Measurements from ENCODE around the gene ARSK. TPM values are rescaled to one million over a fixed set of nuclear protein-coding genes. Genes with fewer than 3 reads are reported as not detected.

The ARSK gene
- total RNA-seq (2021): 5.6 and 6.0 TPM in 2 replicates
- percentile 56 among the genes with signal in this experiment for Bru-seq, nascent RNA
- BruChase-seq, experiment 1, labeled RNA remaining after a 2-hour chase: percentile 52 among the genes with signal in this experiment
- BruChase-seq, experiment 2, labeled RNA remaining after a 6-hour chase: percentile 51 among the genes with signal in this experiment
- long read RNA-seq, transcript ARSK-201 (8 exons, 3,354 nt): major isoform, 15 of 23 reads
- long read RNA-seq, partial matches to known transcripts: 0 of 23 reads
- long read RNA-seq, other reads (novel, unspliced or antisense): 4 of 23 reads

- TF ChIP-seq EZH2 (IDR thresholded peaks at IDR 0.05; ENCODE audit: borderline replicate concordance, low read depth, low read length, poor library complexity, severe bottlenecking): no peak
- TF ChIP-seq, protein P1, sequence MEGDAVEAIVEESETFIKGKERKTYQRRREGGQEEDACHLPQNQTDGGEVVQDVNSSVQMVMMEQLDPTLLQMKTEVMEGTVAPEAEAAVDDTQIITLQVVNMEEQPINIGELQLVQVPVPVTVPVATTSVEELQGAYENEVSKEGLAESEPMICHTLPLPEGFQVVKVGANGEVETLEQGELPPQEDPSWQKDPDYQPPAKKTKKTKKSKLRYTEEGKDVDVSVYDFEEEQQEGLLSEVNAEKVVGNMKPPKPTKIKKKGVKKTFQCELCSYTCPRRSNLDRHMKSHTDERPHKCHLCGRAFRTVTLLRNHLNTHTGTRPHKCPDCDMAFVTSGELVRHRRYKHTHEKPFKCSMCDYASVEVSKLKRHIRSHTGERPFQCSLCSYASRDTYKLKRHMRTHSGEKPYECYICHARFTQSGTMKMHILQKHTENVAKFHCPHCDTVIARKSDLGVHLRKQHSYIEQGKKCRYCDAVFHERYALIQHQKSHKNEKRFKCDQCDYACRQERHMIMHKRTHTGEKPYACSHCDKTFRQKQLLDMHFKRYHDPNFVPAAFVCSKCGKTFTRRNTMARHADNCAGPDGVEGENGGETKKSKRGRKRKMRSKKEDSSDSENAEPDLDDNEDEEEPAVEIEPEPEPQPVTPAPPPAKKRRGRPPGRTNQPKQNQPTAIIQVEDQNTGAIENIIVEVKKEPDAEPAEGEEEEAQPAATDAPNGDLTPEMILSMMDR (conservative IDR thresholded peaks at IDR 0.05; ENCODE audit: low read depth, low read length): peak; percentile 43
- ChIA-PET POLR2A (ENCODE audit: low non-redundant PET) (interaction anchor here (0.7 kb wide), 1 partner anchor 49 kb away, joined by 4 read pairs; no protein-coding TSS in a partner anchor), CTCF (no interaction called here)
- Histone ChIP-seq H3K27me3 (replicated peaks; ENCODE audit: insufficient read depth, low read depth, low read length, poor library complexity) (no peaks in the 10 kb centered on the region), H3K36me3 (ENCODE audit: insufficient read depth, low read length, poor library complexity, severe bottlenecking) (peaks cover 11% of the 10 kb centered on the region), H3K27ac (ENCODE audit: low read depth, low read length, poor library complexity, severe bottlenecking) (peak within 1 kb of the TSS; percentile 59), H3K9me3 (ENCODE audit: low read depth, low read length, poor library complexity, severe bottlenecking) (no peaks in the 10 kb centered on the region), H3K4me3 (ENCODE audit: low read depth, low read length, poor library complexity, severe bottlenecking) (peak within 1 kb of the TSS; percentile 66), H3K4me1 (ENCODE audit: insufficient read depth, low read length, poor library complexity, severe bottlenecking) (peaks cover 7% of the 10 kb centered on the region)
- intact Hi-C loops (cut with micrococcal nuclease; ENCODE audit: unreplicated experiment): loop anchor here (10.0 kb wide), 1 partner anchor 290 kb away; no protein-coding TSS in a partner anchor
- BruUV-seq (replicated peaks): TSS peak; percentile 68
- peak; percentile 99 for DNase-seq (ENCODE audit: low spot score)
Observed at GRCh38 chr5:95554647-95555548, at the start of gene ARSK, which contains the start of gene SKIC3. Gene ARSK (plus strand): TSS chr5:95555101. CDS start chr5:95555279, 178 bp downstream. Gene SKIC3 (minus strand): TSS chr5:95554977. CDS start chr5:95547150, 7,827 bp downstream.

DNA sequence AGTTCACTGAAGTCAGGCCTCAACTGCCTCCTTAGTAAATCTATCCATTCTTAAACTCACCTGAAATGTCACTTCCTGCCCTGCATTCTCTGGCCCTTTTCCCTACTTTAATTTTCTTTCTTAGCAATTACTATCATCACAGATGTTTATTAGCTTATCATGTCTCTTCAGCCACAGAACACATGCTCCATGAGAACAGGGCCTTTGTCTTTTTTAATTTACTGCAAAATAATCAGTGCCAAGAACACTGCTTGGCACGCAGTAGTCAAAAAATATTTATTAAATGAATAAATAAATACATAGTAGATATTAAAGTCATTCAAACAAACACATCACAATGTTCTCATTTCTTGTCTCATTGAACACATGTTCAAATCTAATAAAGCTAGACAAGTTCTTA lies 46.4 kb upstream of the ARSK start:
- no peak for DNase-seq (ENCODE audit: low spot score)
- intact Hi-C loops (cut with micrococcal nuclease; ENCODE audit: unreplicated experiment): no loop called here
- Histone ChIP-seq H3K9me3 (ENCODE audit: low read depth, low read length, poor library complexity, severe bottlenecking) (no peaks in the 10 kb centered on the region), H3K4me1 (ENCODE audit: insufficient read depth, low read length, poor library complexity, severe bottlenecking) (peaks cover 3% of the 10 kb centered on the region), H3K36me3 (ENCODE audit: insufficient read depth, low read length, poor library complexity, severe bottlenecking) (peaks cover 31% of the 10 kb centered on the region), H3K4me3 (ENCODE audit: low read depth, low read length, poor library complexity, severe bottlenecking) (no peak overlapping the region), H3K27me3 (replicated peaks; ENCODE audit: insufficient read depth, low read depth, low read length, poor library complexity) (no peaks in the 10 kb centered on the region), H3K27ac (ENCODE audit: low read depth, low read length, poor library complexity, severe bottlenecking) (no peak overlapping the region)
- no TSS peak for BruUV-seq (replicated peaks)
- TF ChIP-seq, protein P1 (conservative IDR thresholded peaks at IDR 0.05; ENCODE audit: low read depth, low read length): no peak
- no peak for TF ChIP-seq EZH2 (IDR thresholded peaks at IDR 0.05; ENCODE audit: borderline replicate concordance, low read depth, low read length, poor library complexity, severe bottlenecking)
- POLR2A ChIA-PET (ENCODE audit: low non-redundant PET): no interaction called here
- CTCF ChIA-PET: no interaction called here

DNA sequence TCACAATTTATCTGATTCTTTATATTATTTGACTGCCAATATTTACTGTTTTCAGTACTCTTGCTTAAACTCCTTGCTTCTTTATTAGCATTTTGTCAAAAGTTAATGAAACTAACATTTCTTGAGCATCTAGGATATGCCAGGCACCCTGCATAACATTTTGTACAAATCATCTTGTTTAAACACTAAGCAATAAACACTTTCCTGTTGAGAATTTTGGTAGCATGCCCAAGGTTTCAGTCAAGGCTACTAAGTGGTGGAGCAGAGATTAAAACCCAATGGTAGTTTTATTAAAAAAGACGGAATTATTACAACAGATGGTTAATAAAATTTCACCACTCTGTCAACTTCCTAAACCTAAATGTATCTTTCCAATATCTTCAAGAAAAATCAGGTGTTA lies 43.3 kb upstream of the ARSK start:
- no TSS peak for BruUV-seq (replicated peaks)
- Histone ChIP-seq H3K27ac (ENCODE audit: low read depth, low read length, poor library complexity, severe bottlenecking) (no peak overlapping the region), H3K36me3 (ENCODE audit: insufficient read depth, low read length, poor library complexity, severe bottlenecking) (peaks cover 30% of the 10 kb centered on the region), H3K4me1 (ENCODE audit: insufficient read depth, low read length, poor library complexity, severe bottlenecking) (peaks cover 3% of the 10 kb centered on the region), H3K4me3 (ENCODE audit: low read depth, low read length, poor library complexity, severe bottlenecking) (no peak overlapping the region), H3K27me3 (replicated peaks; ENCODE audit: insufficient read depth, low read depth, low read length, poor library complexity) (no peaks in the 10 kb centered on the region), H3K9me3 (ENCODE audit: low read depth, low read length, poor library complexity, severe bottlenecking) (no peaks in the 10 kb centered on the region)
- ChIA-PET CTCF (no interaction called here), POLR2A (ENCODE audit: low non-redundant PET) (no interaction called here)
- no peak for TF ChIP-seq EZH2 (IDR thresholded peaks at IDR 0.05; ENCODE audit: borderline replicate concordance, low read depth, low read length, poor library complexity, severe bottlenecking)
- TF ChIP-seq, protein P1 (conservative IDR thresholded peaks at IDR 0.05; ENCODE audit: low read depth, low read length): no peak
- DNase-seq (ENCODE audit: low spot score): no peak
- intact Hi-C loops (cut with micrococcal nuclease; ENCODE audit: unreplicated experiment): no loop called here
